Adrenal gland (tissue), 5 donors: ENCODE measurements around the gene TRAPPC10.

Source experiments
- CTCF ChIP-seq, 6 experiments: fragments of 450-650 bp in 4 of 6; fragments of 200-600 bp in 2 of 6; sonication (generic) in 1 of 6; IDR thresholded peaks; 1 replicate in 5 of 6; 2 replicates in 1 of 6; pipeline versions ENCODE4 v1.5.1 to v1.8.0; 2016 to 2021; ENCODE audit warnings: antibody characterized with exemption in 6 of 6, mild to moderate bottlenecking in 2 of 6, moderate library complexity in 1 of 6
- POLR2A ChIP-seq, 2 donors: fragments of 450-650 bp; IDR thresholded peaks; one replicate each; pipeline ENCODE4 v1.6.1; 2017; ENCODE audit warnings: antibody characterized with exemption in 2 of 2, mild to moderate bottlenecking in 2 of 2, moderate library complexity in 1 of 2
- donor health status: DM: no; HTN: no; CAD: no.

GRCh38 chr21:44089001-44089911 is 77.1 kb downstream of the TRAPPC10 start:
- TF ChIP-seq CTCF (IDR thresholded peaks at IDR 0.05) (no peak), POLR2A (IDR thresholded peaks at IDR 0.05) (no peak)
